OCI-M2 (cell line): ENCODE data around the gene AKT2.

Experiments
- DNase-seq: peaks from one replicate; lab custom pipeline; 2025; ENCODE audit not compliant: unreplicated experiment; lab: John Stamatoyannopoulos, UW

AKT2 gene

GRCh38 chr19:40302224-40303011, 17.3 kb upstream of the AKT2 start:
- DNase-seq = no peak

GRCh38 chr19:40300668-40301067, 15.5 kb upstream of the AKT2 start:
- no peak for DNase-seq

GRCh38 chr19:40298026-40298425, 12.9 kb upstream of the AKT2 start:
- no peak for DNase-seq

- DNase-seq = no peak
These were observed 9.4 kb upstream of the AKT2 start for GRCh38 chr19:40294560-40294959.

GRCh38 chr19:40286971-40287421, 1.9 kb upstream of the AKT2 start:
- no peak for DNase-seq

GRCh38 chr19:40286235-40286970, 1.3 kb upstream of the AKT2 start:
- DNase-seq = no peak

- peak; percentile 99 for DNase-seq
These were observed 449 bp upstream of the AKT2 start for GRCh38 chr19:40285353-40286234.

GRCh38 chr19:40284251-40284500, 969 bp downstream of the AKT2 start:
- no peak for DNase-seq

- DNase-seq = no peak
These were observed 1.5 kb downstream of the AKT2 start for GRCh38 chr19:40283414-40284250.

- DNase-seq = no peak
These were observed 2.2 kb downstream of the AKT2 start for GRCh38 chr19:40282920-40283319.

GRCh38 chr19:40282209-40282580, 3.0 kb downstream of the AKT2 start:
- DNase-seq = no peak

- no peak for DNase-seq
These were observed 3.5 kb downstream of the AKT2 start for GRCh38 chr19:40281381-40282208.

GRCh38 chr19:40280608-40281221, 4.4 kb downstream of the AKT2 start:
- DNase-seq = no peak

GRCh38 chr19:40279761-40280607, 5.2 kb downstream of the AKT2 start:
- DNase-seq = no peak

GRCh38 chr19:40279120-40279551, 6.0 kb downstream of the AKT2 start:
- no peak for DNase-seq

GRCh38 chr19:40278361-40279035, 6.6 kb downstream of the AKT2 start:
- no peak for DNase-seq

- no peak for DNase-seq
These were observed 7.6 kb downstream of the AKT2 start for GRCh38 chr19:40277356-40278059.
